Astrocyte of the cerebellum (primary cell): Measurements from ENCODE around the gene DOCK8.

Source experiments
- DNase-seq: peaks from one replicate; pipeline ENCODE4 v3.0.0-alpha.2; 2011; ENCODE audit warnings: low read depth
- H3K4me3 ChIP-seq: 2 replicates; pipeline ENCODE4 v1.5.1; 2011; ENCODE audit warnings: mild to moderate bottlenecking, low read depth, low read length, moderate library complexity
- in situ Hi-C: cut with HindIII; loops from 2 replicates; pipeline ENCODE4 v1.10.0; 2017; ENCODE audit warnings: low sequenced_read_pairs
- TF ChIP-seq, protein P1 (sequence below): IDR thresholded peaks from 2 replicates; pipeline ENCODE4 v1.5.1; 2012; ENCODE audit warnings: low read length, low read depth, moderate library complexity, mild to moderate bottlenecking; ENCODE audit errors: missing control alignments

The DOCK8 gene

DNA sequence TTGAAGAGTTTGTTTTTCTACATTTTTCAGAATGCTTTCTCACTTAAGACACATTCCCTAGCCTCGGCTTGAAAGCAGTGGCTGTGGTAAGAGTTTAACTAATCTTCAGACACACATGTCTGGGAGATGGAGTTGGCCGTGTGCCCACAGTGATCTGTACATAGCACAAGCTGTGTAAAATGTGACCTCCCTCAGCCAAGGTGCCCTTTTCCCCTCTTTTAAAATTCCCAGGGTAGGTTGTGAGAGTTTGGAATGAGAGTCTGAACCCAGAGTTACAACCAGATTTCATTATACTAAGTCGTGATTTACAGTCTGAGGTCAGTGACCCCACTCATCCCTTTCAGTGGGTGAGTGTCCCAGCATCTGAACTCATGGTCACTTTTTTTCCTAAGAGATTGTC, 230.4 kb downstream of the DOCK8 start:
- TF ChIP-seq, protein P1, sequence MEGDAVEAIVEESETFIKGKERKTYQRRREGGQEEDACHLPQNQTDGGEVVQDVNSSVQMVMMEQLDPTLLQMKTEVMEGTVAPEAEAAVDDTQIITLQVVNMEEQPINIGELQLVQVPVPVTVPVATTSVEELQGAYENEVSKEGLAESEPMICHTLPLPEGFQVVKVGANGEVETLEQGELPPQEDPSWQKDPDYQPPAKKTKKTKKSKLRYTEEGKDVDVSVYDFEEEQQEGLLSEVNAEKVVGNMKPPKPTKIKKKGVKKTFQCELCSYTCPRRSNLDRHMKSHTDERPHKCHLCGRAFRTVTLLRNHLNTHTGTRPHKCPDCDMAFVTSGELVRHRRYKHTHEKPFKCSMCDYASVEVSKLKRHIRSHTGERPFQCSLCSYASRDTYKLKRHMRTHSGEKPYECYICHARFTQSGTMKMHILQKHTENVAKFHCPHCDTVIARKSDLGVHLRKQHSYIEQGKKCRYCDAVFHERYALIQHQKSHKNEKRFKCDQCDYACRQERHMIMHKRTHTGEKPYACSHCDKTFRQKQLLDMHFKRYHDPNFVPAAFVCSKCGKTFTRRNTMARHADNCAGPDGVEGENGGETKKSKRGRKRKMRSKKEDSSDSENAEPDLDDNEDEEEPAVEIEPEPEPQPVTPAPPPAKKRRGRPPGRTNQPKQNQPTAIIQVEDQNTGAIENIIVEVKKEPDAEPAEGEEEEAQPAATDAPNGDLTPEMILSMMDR, result no peak
- H3K4me3 ChIP-seq, result no peak overlapping the region
- no peak for DNase-seq
- in situ Hi-C loops, result no loop called here

DNA sequence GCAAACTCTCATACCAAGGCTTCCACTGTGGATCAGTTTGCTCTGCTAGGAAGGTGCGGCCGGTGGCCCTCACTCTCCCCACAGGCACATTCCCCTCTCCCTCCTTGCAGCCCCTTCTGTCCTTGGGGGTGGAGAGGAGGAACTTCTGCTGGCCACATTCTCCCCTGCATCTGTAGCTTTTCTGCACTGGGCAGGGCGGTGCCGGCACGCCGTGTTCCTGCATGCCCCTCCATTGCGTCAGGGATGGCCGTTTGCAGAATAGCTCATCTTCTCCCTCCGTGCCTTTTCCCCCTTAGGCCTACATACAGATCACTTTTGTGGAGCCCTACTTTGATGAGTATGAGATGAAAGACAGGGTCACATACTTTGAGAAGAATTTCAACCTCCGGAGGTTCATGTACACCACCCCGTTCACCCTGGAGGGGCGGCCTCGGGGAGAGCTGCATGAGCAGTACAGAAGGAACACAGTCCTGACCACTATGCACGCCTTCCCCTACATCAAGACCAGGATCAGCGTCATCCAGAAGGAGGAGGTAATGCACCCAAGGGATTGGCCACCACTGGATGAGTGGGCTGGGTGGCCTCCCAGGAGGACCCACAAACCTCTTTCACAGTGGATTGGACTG, 231.5 kb downstream of the DOCK8 start:
- DNase-seq, result no peak
- H3K4me3 ChIP-seq, result no peak overlapping the region
- TF ChIP-seq, protein P1, result no peak
- in situ Hi-C loops, result no loop called here

DNA sequence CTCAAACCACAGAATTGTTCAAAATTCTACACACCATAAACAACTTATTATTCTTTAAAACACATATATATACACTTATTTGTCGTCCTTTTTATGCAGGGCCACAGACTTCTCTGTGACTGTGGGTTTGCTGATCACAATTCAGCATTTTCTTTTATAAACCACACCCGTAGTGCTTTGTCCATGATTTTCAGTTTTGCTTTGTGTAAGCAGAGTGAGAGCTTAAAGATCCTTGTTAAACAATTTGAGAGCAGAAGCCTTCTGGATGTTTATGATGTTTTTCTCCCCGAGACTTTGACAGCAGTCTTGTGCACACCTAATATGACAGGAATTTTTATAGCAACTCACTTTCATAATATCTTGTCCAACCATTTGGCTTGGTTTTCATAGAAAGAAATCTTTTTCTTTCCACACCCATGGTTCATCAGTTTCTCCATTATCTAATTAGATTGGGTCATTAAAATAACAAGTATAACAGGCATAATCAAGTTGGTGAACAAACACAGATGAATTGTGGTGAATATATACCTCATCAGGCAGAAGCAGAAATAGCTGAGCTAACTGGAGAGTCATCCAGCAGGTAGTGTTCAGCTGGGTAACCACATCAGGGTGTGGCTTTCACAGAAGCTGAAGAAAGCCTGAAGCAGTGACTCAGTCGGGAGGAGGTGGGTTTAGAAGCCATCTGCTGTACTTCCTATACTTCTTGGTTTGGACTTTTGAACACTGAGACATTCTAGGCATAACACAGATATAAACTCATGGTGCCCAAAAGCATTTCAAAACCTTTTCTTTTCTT, 232.8 kb downstream of the DOCK8 start:
- in situ Hi-C loops, result no loop called here
- no peak overlapping the region for H3K4me3 ChIP-seq
- peak; percentile 15 for DNase-seq
- TF ChIP-seq, protein P1, result no peak

DNA sequence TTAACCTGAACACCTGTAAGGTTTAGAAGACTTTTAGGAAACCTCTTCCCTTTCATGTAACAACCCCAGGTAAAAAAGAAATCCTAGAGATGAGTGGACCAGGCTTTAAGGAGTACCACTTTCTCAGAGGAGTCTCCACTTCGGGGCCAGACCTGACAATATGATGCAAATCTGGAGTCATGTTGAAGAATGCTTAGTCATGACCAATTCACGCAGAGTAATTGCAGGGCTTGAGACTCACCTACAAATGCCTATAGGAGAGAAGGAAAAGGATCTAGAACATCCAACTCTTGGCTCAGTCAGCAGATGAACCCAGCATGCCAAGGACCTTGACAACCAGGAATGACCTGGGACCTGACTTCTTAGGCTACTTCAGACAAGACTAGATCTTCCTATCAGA, 235.4 kb downstream of the DOCK8 start:
- in situ Hi-C loops, result loop anchor here (5.0 kb wide), 1 partner anchor 47 kb away; no protein-coding TSS in a partner anchor
- TF ChIP-seq, protein P1, result no peak
- no peak for DNase-seq
- no peak overlapping the region for H3K4me3 ChIP-seq

DNA sequence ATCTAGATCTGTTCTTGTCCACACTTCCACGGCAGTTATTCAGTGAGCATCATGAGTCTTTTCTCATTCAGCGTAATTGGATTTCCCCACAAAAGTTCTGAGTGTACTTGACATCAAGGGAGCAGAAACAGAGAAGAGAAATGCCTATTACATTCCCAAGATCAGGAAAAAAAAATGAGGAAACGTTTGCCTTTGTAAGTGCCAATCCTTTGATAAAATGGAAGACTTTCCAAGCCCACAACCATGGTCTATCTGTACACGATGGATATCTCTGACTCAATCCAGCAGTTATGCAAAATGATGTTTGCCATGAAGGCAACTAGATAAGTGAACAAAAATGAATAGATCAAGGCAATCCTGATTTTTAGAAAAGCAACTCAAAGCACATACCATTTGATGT, 235.9 kb downstream of the DOCK8 start:
- H3K4me3 ChIP-seq, result no peak overlapping the region
- in situ Hi-C loops, result loop anchor here (5.0 kb wide), 1 partner anchor 47 kb away; no protein-coding TSS in a partner anchor
- no peak for DNase-seq
- TF ChIP-seq, protein P1, result no peak

DNA sequence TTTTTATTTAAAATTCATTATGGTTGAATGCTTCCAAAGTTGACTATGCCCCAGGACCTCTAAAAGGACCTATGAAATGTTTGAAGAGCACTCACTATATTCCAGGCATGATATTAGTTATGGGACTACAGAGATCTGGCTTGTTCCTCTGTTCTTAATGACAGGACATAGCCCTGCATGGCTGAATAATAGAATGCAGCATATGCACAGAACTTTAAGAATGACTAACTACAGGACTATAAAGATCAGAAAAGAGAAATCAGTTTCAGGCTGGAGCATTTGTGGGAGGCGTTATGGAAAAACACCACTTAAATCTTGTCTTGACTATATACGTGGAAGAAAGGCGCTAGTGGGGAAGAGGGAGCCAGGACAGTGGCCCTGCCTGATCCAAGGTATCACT, 239.2 kb downstream of the DOCK8 start:
- no peak for DNase-seq
- TF ChIP-seq, protein P1, result no peak
- H3K4me3 ChIP-seq, result no peak overlapping the region
- in situ Hi-C loops, result loop anchor here (5.0 kb wide), 1 partner anchor 43 kb away; no protein-coding TSS in a partner anchor
